H1 (cell line): Measurements from ENCODE around the gene FAM120C.

Source experiments
- CEBPB ChIP-seq: IDR thresholded peaks from 2 replicates; pipeline ENCODE4 v1.6.1; 2012; ENCODE audit warnings: low read depth, low read length
- CHD1 ChIP-seq: IDR thresholded peaks from 2 replicates; pipeline ENCODE4 v1.6.1; 2012; ENCODE audit warnings: low read depth, low read length, improper control_type of control experiment
- CHD2 ChIP-seq: IDR thresholded peaks from 2 replicates; pipeline ENCODE4 v1.6.1; 2012; ENCODE audit warnings: low read length, improper control_type of control experiment
- E2F6 ChIP-seq: IDR thresholded peaks from 2 replicates; pipeline ENCODE4 v1.6.1; 2012; ENCODE audit warnings: inconsistent platforms
- EZH2 ChIP-seq: fragments of 200-600 bp; sonication (generic); IDR thresholded peaks from 2 replicates; pipeline ENCODE4 v1.7.1; 2012; ENCODE audit warnings: low read depth, mild to moderate bottlenecking, moderate library complexity, low read length, inconsistent platforms; ENCODE audit not compliant: severe bottlenecking
- GABPA ChIP-seq: IDR thresholded peaks from 2 replicates; pipeline ENCODE4 v1.6.1; 2011; ENCODE audit warnings: mild to moderate bottlenecking, low read length, moderate library complexity, borderline replicate concordance; ENCODE audit not compliant: insufficient read depth
- JUND ChIP-seq: IDR thresholded peaks from 2 replicates; pipeline ENCODE4 v1.6.1; 2011; ENCODE audit warnings: mild to moderate bottlenecking, improper control_type of control experiment, low read length
- MAX ChIP-seq: IDR thresholded peaks from 2 replicates; pipeline ENCODE4 v1.6.1; 2012; ENCODE audit warnings: inconsistent platforms
- POLR2A ChIP-seq, 2 experiments: IDR thresholded peaks; 1 replicate in 1 of 2; 2 replicates in 1 of 2; pipeline ENCODE4 v1.6.1; 2011; ENCODE audit warnings: low read depth in 2 of 2, low read length in 2 of 2, mild to moderate bottlenecking in 2 of 2; ENCODE audit errors: control extremely low read depth in 1 of 2
- POLR2AphosphoS5 ChIP-seq: IDR thresholded peaks from 2 replicates; pipeline ENCODE4 v1.6.1; 2011; ENCODE audit warnings: low read depth, low read length
- SP1 ChIP-seq: IDR thresholded peaks from 2 replicates; pipeline ENCODE4 v1.6.1; 2011; ENCODE audit warnings: low read depth, low read length
- SP2 ChIP-seq: IDR thresholded peaks from 2 replicates; pipeline ENCODE4 v1.6.1; 2012; ENCODE audit warnings: mild to moderate bottlenecking, low read length, inconsistent platforms
- YY1 ChIP-seq: IDR thresholded peaks from 2 replicates; pipeline ENCODE4 v1.6.1; 2011; ENCODE audit warnings: low read depth, mild to moderate bottlenecking, low read length
- TF ChIP-seq, protein P1 (sequence below), 3 experiments: IDR thresholded peaks; 1 replicate in 2 of 3; 2 replicates in 1 of 3; pipeline versions ENCODE4 v1.5.1 to v1.6.1; 2011; ENCODE audit warnings: low read length in 3 of 3, mild to moderate bottlenecking in 3 of 3, inconsistent platforms in 2 of 3, low read depth in 1 of 3, moderate library complexity in 1 of 3; ENCODE audit not compliant: insufficient read depth in 1 of 3; ENCODE audit errors: control extremely low read depth in 1 of 3

DNA sequence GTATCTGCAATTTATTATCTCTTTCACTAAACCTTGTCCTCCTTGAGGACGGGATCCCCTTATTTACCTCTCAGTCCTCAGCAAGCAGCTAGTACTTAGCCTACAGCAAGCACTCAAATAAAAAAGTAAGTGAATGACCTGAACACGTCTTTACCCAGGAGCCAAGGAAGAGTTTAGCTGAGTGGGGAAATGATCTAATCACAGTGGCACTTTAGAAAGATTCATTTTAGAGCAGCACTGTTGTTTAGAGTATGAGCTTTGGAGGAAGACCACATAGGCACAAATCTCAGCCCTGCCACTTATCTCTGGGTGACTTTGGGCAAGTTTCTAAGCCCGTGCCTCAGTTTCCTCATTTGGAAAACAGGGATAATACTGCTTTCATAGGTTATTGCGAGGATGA lies 2.7 kb downstream of the FAM120C start:
- no peak for TF ChIP-seq CHD1
- TF ChIP-seq, protein P1, sequence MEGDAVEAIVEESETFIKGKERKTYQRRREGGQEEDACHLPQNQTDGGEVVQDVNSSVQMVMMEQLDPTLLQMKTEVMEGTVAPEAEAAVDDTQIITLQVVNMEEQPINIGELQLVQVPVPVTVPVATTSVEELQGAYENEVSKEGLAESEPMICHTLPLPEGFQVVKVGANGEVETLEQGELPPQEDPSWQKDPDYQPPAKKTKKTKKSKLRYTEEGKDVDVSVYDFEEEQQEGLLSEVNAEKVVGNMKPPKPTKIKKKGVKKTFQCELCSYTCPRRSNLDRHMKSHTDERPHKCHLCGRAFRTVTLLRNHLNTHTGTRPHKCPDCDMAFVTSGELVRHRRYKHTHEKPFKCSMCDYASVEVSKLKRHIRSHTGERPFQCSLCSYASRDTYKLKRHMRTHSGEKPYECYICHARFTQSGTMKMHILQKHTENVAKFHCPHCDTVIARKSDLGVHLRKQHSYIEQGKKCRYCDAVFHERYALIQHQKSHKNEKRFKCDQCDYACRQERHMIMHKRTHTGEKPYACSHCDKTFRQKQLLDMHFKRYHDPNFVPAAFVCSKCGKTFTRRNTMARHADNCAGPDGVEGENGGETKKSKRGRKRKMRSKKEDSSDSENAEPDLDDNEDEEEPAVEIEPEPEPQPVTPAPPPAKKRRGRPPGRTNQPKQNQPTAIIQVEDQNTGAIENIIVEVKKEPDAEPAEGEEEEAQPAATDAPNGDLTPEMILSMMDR (IDR thresholded peaks at IDR 0.05; ENCODE audit: control extremely low read depth in 1 of 3, insufficient read depth in 1 of 3, low read depth in 1 of 3, low read length in 3 of 3) = no peak
- TF ChIP-seq YY1 = no peak
- no peak for TF ChIP-seq POLR2AphosphoS5
- TF ChIP-seq CHD2 = no peak
- TF ChIP-seq POLR2A (IDR thresholded peaks at IDR 0.05; ENCODE audit: control extremely low read depth in 1 of 2, low read depth in 2 of 2, low read length in 2 of 2) = no peak
- no peak for TF ChIP-seq E2F6
- TF ChIP-seq EZH2 = no peak
- TF ChIP-seq MAX = no peak
- no peak for TF ChIP-seq GABPA
- TF ChIP-seq SP2 = no peak
- no peak for TF ChIP-seq SP1
- TF ChIP-seq JUND = no peak
- no peak for TF ChIP-seq CEBPB
